Activated CD8-positive, alpha-beta memory T cell treated with anti-CD3 and anti-CD28 coated beads, Interleukin-2, amount 10 ng/mL, durations not matched to agents 7 days and 5 days (primary cell): Measurements from ENCODE around the gene TEX50. TPM values are rescaled to one million over a fixed set of nuclear protein-coding genes. Genes with fewer than 3 reads are reported as not detected.
"Not testable (repeated sequence)": the region's sequence is repeated elsewhere in the genome, so short reads cannot be mapped to it uniquely, and the experiment has no call there.

ENCODE experiments used
- ATAC-seq: fragments of 150-1000 bp; cut with Tn5 transposase; one replicate; pipeline ENCODE4 v1.10.0; 2021; ENCODE audit warnings: moderate library complexity
- CTCF ChIA-PET: fragments of 350-600 bp; sonication (Branson Sonifier 250); formaldehyde crosslinking; loops from one replicate; lab custom pipeline; 2021; ENCODE audit warnings: antibody characterized with exemption; lab: Charles Lee
- DNase-seq: peaks from one replicate; pipeline ENCODE4 v3.0.0-alpha.2; 2020
- H3K27ac Mint-ChIP-seq: one replicate; pipeline ENCODE4 v1.8.0; 2021; ENCODE audit warnings: mild to moderate bottlenecking, mixed read lengths
- H3K27me3 Mint-ChIP-seq: one replicate; pipeline ENCODE4 v1.8.0; 2021; ENCODE audit warnings: mixed read lengths
- H3K36me3 Mint-ChIP-seq: one replicate; pipeline ENCODE4 v1.8.0; 2021; ENCODE audit warnings: mild to moderate bottlenecking, mixed read lengths
- H3K4me1 Mint-ChIP-seq: one replicate; pipeline ENCODE4 v1.8.0; 2021; ENCODE audit warnings: mixed read lengths
- H3K4me3 Mint-ChIP-seq: one replicate; pipeline ENCODE4 v1.8.0; 2021; ENCODE audit warnings: mild to moderate bottlenecking, moderate library complexity, mixed read lengths
- H3K9me3 Mint-ChIP-seq: one replicate; pipeline ENCODE4 v1.8.0; 2022; ENCODE audit warnings: low read depth, mixed read lengths
- total RNA-seq, 2 experiments: library from RNA; stranded (reverse); gene quantifications; one replicate each; pipeline ENCODE4 v1.2.3, GENCODE V29; 2021

TEX50 gene
- not detected for total RNA-seq

DNA sequence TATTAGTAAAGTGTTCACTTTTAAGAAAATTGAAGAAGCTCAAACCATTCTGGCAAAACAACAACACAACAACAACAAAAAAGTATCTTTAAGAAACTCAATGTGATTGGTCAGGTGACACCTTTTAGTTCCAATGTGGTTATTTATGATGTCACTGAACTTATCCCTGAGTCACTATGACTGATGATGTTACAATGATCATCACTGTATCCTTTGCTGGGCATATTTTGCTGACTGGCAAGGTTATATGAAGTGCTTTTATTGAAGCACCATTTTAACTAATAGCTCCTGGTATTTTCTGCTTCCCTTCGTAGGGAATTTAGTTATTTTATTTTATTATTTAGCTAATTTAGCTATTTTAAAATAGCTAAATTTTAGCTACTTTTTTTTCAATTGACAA, at the start of gene TEX50:
TEX50 (plus strand) TSS at position 223 of the 400 bp plus-strand sequence. CDS start 184 bp downstream, outside the sequence.
- H3K9me3 Mint-ChIP-seq = peaks cover 6% of the 10 kb centered on the region
- CTCF ChIA-PET = interaction anchor here (1.3 kb wide), 1 partner anchor 11 kb away, joined by 5 read pairs; no protein-coding TSS in a partner anchor
- ATAC-seq = no peak
- DNase-seq = no peak
- no peak within 1 kb of the TSS for H3K4me3 Mint-ChIP-seq
- peaks cover 4% of the 10 kb centered on the region for H3K27me3 Mint-ChIP-seq
- peaks cover 6% of the 10 kb centered on the region for H3K36me3 Mint-ChIP-seq
- H3K4me1 Mint-ChIP-seq = no peaks in the 10 kb centered on the region
- H3K27ac Mint-ChIP-seq = no peak within 1 kb of the TSS

GRCh38 chr1:173590557-173590956, 44.6 kb upstream of the TEX50 start:
- CTCF ChIA-PET = no interaction called here
- ATAC-seq (no peak), DNase-seq (no peak)
- Mint-ChIP-seq H3K27me3 (peaks cover 5% of the 10 kb centered on the region), H3K4me1 (no peaks in the 10 kb centered on the region), H3K9me3 (no peaks in the 10 kb centered on the region), H3K36me3 (no peaks in the 10 kb centered on the region), H3K4me3 (no peak overlapping the region), H3K27ac (no peak overlapping the region)

DNA sequence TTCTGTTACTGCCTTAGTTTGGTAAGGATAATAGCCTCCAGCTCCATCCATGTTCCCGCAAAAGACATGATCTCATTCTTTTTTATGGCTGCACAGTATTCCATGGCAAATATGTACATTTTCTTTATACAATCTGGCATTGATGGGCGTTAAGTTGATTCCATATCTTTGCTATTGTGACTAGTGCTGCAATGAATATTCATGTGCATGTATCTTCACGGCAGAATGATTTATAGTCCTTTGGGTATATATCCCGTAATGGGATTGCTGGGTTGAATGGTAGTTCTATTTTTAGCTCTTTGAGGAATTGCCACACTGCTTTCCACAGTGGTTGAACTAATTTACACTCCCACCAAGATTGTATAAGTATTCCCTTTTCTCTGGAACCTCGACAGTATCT, 44.0 kb upstream of the TEX50 start:
- H3K27ac Mint-ChIP-seq, DNase-seq, H3K4me1 Mint-ChIP-seq, H3K27me3 Mint-ChIP-seq, CTCF ChIA-PET, H3K9me3 Mint-ChIP-seq, H3K4me3 Mint-ChIP-seq, ATAC-seq, H3K36me3 Mint-ChIP-seq: not testable (repeated sequence)

- Mint-ChIP-seq H3K4me1 (no peaks in the 10 kb centered on the region), H3K4me3 (no peak overlapping the region), H3K27me3 (peaks cover 5% of the 10 kb centered on the region), H3K27ac (no peak overlapping the region), H3K36me3 (no peaks in the 10 kb centered on the region), H3K9me3 (peaks cover 3% of the 10 kb centered on the region)
- CTCF ChIA-PET = no interaction called here
- ATAC-seq (no peak), DNase-seq (no peak)
Observed at GRCh38 chr1:173596097-173596825, 38.9 kb upstream of the TEX50 start.

- Mint-ChIP-seq H3K27me3 (no peaks in the 10 kb centered on the region), H3K36me3 (peaks cover 2% of the 10 kb centered on the region), H3K4me3 (no peak overlapping the region), H3K27ac (no peak overlapping the region), H3K9me3 (no peaks in the 10 kb centered on the region), H3K4me1 (peaks cover 4% of the 10 kb centered on the region)
- DNase-seq (no peak), ATAC-seq (no peak)
- CTCF ChIA-PET = no interaction called here
Observed at GRCh38 chr1:173601588-173601987, 33.5 kb upstream of the TEX50 start.

DNA sequence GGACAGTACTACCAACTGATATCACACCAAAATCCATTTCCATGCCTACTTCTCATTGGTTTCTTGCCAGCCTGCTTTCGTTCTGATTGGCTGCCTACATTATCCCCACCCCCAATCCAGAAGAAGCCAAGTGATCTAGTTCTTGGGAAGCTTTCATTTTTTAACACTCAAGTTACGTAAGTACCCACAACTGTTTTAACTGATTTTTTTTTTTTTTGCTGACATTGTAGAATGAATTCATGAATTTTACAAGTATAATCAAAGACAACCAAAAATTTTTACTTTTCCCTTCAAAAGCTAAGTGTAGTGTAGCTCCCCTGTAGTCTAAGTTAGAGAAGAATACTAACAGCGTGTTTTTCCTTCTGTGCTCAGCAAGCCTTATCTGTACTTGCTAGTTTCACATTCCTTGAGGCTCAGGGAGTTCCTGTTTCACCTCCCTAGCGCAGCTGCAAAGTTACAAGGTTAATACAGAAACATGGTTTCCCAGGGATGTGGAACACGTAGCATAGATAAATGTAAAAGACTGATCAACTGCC, 32.0 kb upstream of the TEX50 start, which contains the start of gene SLC9C2:
SLC9C2 (minus strand) TSS at position 17 of the 536 bp plus-strand sequence. CDS start 1,296 bp downstream, outside the sequence.
- no peak for ATAC-seq
- H3K9me3 Mint-ChIP-seq = no peaks in the 10 kb centered on the region
- DNase-seq = no peak
- CTCF ChIA-PET = interaction anchor here (1.2 kb wide), 1 partner anchor 587 kb away, joined by 3 read pairs; no protein-coding TSS in a partner anchor
- H3K4me3 Mint-ChIP-seq = no peak within 1 kb of the TSS
- peaks cover 4% of the 10 kb centered on the region for H3K4me1 Mint-ChIP-seq
- no peaks in the 10 kb centered on the region for H3K27me3 Mint-ChIP-seq
- H3K36me3 Mint-ChIP-seq = peaks cover 2% of the 10 kb centered on the region
- H3K27ac Mint-ChIP-seq = no peak within 1 kb of the TSS

GRCh38 chr1:173608503-173609216, 26.5 kb upstream of the TEX50 start:
- Mint-ChIP-seq H3K4me1 (no peaks in the 10 kb centered on the region), H3K27ac (no peak overlapping the region), H3K4me3 (no peak overlapping the region), H3K36me3 (peaks cover 5% of the 10 kb centered on the region), H3K27me3 (no peaks in the 10 kb centered on the region), H3K9me3 (peaks cover 2% of the 10 kb centered on the region)
- ATAC-seq (no peak), DNase-seq (no peak)
- CTCF ChIA-PET = no interaction called here

DNA sequence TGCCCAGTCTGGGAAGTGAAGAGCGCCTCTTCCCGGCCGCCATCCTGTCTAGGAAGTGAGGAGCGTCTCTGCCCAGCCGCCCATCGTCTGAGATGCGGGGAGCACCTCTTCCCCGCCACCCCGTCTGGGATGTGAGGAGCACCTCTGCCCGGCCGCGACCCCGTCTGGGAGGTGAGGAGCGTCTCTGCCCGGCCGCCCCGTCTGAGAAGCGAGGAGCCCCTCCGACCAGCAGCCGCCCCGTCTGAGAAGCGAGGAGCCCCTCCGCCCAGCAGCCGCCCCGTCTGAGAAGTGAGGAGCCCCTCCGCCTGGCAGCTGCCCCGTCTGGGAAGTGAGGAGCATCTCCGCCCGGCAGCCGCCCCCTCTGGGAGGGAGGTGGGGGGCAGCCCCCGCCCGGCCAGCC, 22.1 kb upstream of the TEX50 start:
- H3K4me1 Mint-ChIP-seq, H3K27me3 Mint-ChIP-seq, DNase-seq, H3K9me3 Mint-ChIP-seq, ATAC-seq, H3K27ac Mint-ChIP-seq, H3K36me3 Mint-ChIP-seq, H3K4me3 Mint-ChIP-seq, CTCF ChIA-PET: not testable (repeated sequence)

DNA sequence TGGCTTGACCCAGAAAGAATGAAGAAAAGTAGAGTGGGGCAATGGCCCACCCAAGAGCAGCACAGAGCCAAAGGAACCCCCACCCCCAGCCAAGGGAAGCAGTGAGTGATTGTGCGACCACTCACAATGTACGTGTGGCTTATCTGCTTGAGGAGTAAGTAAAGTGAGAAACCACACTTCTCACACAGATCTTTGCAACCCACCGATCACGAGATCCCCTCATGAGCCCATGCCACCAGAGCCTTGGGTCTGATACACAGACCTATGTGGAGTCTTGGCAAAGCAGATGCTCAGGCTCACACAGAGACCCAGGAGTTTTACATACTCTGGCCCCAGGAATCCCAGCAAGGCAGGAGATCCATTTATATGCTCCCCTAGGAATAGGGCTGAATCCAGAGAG, 18.3 kb upstream of the TEX50 start:
- no peak overlapping the region for H3K27ac Mint-ChIP-seq
- DNase-seq = no peak
- peaks cover 10% of the 10 kb centered on the region for H3K36me3 Mint-ChIP-seq
- CTCF ChIA-PET = no interaction called here
- ATAC-seq = no peak
- no peak overlapping the region for H3K4me3 Mint-ChIP-seq
- H3K9me3 Mint-ChIP-seq = peaks cover 9% of the 10 kb centered on the region
- peaks cover 2% of the 10 kb centered on the region for H3K4me1 Mint-ChIP-seq
- peaks cover 7% of the 10 kb centered on the region for H3K27me3 Mint-ChIP-seq

- Mint-ChIP-seq H3K27me3 (peaks cover 1% of the 10 kb centered on the region), H3K4me1 (no peaks in the 10 kb centered on the region), H3K36me3 (no peaks in the 10 kb centered on the region), H3K27ac (no peak overlapping the region), H3K4me3 (no peak overlapping the region), H3K9me3 (no peaks in the 10 kb centered on the region)
- no peak for DNase-seq
- CTCF ChIA-PET = interaction anchor here (1.4 kb wide), 1 partner anchor 198 kb away, joined by 4 read pairs; no protein-coding TSS in a partner anchor
- ATAC-seq = no peak
Observed at GRCh38 chr1:173627269-173627668, 7.9 kb upstream of the TEX50 start.

DNA sequence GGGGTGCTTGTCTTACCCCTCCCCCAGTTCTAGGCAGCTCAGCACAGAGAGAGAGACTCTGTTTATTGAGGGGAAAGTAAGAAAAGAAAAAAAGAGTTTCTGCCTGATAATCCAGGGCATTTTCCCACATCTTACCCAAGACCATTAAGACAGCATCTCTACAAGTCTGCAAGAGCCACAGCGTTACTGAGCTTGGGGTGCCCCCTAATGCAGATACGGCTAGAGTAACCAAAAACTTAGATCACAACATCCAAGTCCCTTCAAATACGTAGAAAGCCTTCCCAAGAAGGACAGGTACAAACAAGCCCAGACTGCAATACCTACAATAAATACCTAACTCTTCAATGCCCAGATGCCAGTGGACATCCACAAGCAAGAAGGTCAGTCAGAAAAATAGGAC, 6.2 kb upstream of the TEX50 start:
- CTCF ChIA-PET = interaction anchor here (1.0 kb wide), 1 partner anchor 197 kb away, joined by 3 read pairs; no protein-coding TSS in a partner anchor

DNA sequence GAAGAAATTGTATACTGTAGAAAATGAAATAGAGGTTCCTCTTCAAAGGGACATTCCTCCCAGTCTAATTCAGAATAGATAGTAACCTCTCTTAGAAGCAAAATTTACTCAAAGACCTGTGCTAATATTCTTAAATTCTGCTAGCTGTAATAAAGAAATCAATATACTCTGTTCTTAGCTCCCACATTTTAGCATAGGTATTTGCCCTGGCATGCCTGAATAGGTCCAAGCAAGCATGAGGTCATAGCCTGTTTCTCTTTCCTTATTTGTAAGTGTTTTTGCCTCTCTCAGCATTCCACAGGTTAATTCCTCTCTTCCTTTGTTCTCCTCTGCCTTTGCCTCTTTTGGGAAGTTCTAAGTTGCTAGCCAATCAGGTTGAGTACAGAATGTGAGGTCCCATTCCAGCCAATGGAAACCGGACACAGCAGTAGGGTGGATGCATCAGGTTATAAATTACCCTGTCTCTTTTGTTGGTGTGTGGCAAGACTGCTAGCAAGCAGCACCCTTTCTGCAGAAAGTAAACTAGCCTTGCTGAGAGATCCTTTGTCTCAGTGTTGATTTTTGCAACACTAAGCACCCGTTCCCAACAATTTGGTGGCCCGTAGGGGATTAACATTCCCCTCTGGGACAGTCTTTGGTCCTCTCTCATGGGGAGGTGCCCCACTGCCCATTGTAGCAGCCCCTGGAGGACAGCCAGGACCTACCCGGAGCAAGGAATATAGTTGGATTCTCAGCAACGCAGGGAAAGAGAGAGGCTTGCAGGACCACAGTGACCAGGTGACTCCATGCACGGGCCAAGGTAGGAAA, 2.3 kb downstream of the TEX50 start:
- H3K27me3 Mint-ChIP-seq, ATAC-seq, CTCF ChIA-PET, H3K36me3 Mint-ChIP-seq, H3K4me1 Mint-ChIP-seq, H3K4me3 Mint-ChIP-seq, H3K27ac Mint-ChIP-seq, H3K9me3 Mint-ChIP-seq, DNase-seq: not testable (repeated sequence)

More for the DNA sequence above, 6.2 kb upstream of the TEX50 start:
- no peak for DNase-seq
- Mint-ChIP-seq H3K4me1 (no peaks in the 10 kb centered on the region), H3K27ac (no peak overlapping the region), H3K4me3 (no peak overlapping the region), H3K27me3 (peaks cover 4% of the 10 kb centered on the region), H3K9me3 (peaks cover 1% of the 10 kb centered on the region), H3K36me3 (no peaks in the 10 kb centered on the region)
- ATAC-seq = no peak
